NCI-H82 treated with DMSO at 0.1 percent for 48 hours (cell line): ENCODE results near the gene MOAP1.
"Not testable (repeated sequence)": the region's sequence is repeated elsewhere in the genome, so short reads cannot be mapped to it uniquely, and the experiment has no call there.

Experiments used
- DNase-seq: peaks from one replicate; lab custom pipeline; 2025; ENCODE audit not compliant: unreplicated experiment; lab: John Stamatoyannopoulos, UW

The MOAP1 gene, protein sequence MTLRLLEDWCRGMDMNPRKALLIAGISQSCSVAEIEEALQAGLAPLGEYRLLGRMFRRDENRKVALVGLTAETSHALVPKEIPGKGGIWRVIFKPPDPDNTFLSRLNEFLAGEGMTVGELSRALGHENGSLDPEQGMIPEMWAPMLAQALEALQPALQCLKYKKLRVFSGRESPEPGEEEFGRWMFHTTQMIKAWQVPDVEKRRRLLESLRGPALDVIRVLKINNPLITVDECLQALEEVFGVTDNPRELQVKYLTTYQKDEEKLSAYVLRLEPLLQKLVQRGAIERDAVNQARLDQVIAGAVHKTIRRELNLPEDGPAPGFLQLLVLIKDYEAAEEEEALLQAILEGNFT

GRCh38 chr14:93184391-93185348 is at the start of gene MOAP1, which contains the start of gene LYSET:
MOAP1 (minus strand) TSS chr14:93184897; CDS start chr14:93184242, 655 bp downstream.
LYSET (plus strand) TSS chr14:93185317; CDS start chr14:93185406, 89 bp downstream.
- peak; percentile 31 for DNase-seq

DNA sequence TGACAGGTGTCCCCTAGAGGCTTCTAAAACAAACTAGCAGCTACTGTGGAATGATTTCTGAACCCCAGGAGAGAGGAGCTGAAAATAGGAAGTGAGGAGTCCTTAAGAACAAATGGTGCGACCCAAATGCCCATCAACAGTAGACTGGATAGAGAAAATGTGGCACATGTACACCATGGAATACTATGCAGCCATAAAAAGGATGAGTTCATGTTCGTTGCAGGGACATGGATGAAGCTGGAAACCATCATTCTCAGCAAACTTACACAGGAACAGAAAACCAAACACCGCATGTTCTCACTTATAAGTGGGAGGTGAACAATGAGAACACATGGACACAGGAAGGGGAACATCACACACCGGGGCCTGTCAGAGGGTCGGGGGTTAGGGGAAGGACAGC is 48.4 kb upstream of the MOAP1 start:
- DNase-seq, result not testable (repeated sequence)

GRCh38 chr14:93232159-93232558 is 47.5 kb upstream of the MOAP1 start:
- DNase-seq, result no peak

DNA sequence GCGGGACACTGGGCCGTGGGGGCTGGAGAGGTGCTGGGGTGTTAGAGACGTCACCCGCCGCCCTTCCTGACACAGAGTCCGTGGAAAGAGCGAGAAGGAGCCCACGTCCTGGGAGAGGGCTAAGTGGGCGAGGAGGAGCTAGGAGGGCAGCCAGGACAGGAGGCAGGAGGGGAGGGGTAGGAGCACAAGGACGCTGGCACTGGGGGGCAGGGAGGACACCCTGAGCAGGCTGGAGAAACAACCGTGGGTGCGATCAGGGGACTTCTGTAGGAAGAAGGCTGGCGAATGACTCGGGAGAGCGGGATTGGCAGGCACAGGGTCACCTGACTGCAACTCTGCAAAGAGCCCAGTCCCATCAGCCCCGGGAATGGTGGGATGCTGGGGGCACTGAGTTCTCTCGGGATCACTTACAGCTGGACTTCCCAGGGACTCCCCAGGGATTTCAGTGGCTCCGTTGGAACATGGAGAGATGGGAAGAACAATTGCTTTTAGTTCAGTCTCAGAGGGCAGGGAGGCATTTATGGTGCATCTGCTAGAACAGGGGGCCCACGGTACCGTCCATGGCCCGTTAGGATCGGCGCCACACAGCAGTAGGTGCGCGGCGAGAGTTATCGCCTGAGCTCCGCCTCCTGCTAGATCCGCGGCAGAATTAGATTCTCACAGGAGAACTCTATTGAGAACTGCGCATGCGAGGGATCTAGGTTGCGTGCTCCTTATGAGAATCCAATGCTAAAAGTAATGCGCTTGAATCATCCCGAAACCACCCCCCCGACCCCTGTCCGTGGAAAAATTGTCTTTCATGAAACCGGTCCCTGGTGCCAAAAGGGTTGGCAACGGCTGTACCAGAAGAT is 46.7 kb upstream of the MOAP1 start:
- no peak for DNase-seq

GRCh38 chr14:93230539-93230938 is 45.8 kb upstream of the MOAP1 start:
- no peak for DNase-seq

- DNase-seq, result no peak
These were observed 43.9 kb upstream of the MOAP1 start for GRCh38 chr14:93228550-93228949.

GRCh38 chr14:93223565-93223964 is 38.9 kb upstream of the MOAP1 start:
- DNase-seq, result no peak

DNA sequence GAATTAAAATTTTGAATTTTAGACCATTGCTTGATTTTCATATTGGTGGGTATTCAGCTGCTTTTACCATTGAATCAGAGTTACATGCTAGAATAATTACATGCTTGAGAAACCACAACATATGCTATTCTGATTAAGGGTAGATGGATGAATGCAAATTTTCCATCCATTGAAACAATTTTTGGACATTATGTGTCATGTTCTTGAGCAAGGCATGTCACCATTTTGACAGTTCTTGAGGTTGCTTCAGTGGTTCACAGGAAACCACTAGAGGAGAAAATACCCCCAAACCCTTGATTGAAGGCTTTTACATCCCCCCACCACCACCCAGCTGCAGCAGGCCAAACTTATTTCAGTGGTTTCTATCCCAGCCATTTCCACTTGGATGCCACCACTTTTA is 35.8 kb upstream of the MOAP1 start:
- DNase-seq, result no peak

DNA sequence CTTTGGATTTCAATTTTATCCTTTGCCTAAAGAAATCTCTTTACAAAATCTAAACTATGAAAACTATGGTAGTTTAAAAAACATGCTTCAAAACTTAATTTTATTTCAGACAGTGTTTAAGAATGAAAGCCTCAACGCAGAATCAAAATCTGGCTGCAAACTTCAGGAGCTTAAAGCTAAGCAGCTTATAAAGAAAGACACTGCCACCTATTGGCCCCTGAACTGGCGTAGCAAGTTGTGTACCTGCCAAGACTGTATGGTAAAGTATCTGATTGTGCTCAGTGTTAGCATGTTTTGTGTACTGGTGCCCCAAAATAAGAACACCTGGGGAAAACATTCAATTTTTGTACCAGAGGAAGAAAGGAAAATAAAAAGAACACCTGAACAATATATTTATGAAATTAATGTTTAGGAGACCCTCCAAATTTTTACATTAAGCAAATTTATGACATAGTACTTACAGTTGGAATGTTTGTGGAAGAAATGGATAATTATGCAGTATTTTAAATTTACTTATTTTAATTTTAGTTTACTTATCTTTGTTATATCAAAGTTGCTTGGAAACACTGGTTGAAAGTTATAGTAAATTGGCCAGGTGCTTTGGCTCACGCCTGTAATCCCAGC is 34.5 kb upstream of the MOAP1 start:
- DNase-seq, result peak; percentile 8

GRCh38 chr14:93214598-93214997 is 29.9 kb upstream of the MOAP1 start:
- no peak for DNase-seq

GRCh38 chr14:93212432-93212831 is 27.7 kb upstream of the MOAP1 start:
- DNase-seq, result no peak

DNA sequence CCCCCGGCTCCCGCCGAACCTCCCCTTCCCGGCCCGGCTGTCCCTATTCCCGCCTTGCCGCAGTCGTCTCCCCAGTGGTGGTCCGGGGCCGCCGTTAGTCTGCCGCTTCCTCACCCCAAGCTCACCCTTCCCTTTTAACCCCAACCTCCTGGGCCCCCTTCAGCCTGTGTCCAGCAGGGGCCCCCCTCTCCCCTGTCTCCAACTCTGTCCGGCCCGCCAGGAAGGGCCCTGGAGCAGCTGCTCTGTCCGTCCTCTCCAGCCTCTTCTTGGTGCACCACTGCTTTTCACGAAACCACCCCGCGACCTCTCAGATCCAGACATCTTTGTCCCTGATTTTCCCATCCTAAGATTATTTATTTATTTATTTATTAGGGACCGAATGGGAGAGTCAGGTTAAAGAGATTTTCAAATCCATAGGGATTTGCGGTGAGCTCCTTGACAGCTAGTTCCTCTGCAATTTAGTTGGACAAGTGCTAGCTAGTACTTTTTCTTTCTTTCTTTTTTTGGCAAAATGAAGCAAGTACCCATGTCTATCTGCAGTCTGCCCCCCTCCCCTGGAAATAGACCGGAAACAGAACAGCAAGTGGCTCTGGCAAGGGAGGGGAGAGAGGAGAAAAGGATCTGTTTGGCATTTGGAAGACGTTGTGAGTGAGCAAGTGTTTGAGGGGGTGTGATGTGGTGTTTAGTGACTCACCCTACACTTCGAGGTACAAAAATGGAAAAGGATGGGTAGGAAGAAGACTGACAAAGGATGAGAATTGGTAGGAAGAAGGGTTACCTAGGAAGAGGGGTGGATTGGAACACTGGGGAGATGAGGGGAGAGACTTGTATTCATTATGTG is 23.0 kb upstream of the MOAP1 start:
- no peak for DNase-seq

- peak; percentile 83 for DNase-seq
These were observed 22.2 kb upstream of the MOAP1 start, which contains the start of the genes GON7 and UBR7 for GRCh38 chr14:93206793-93207467. GON7 (minus strand) TSS chr14:93207065; CDS start chr14:93207037, 28 bp downstream. UBR7 (plus strand) TSS chr14:93207256; CDS start chr14:93207292, 36 bp downstream.

GRCh38 chr14:93201155-93201704 is 16.5 kb upstream of the MOAP1 start:
- no peak for DNase-seq

DNA sequence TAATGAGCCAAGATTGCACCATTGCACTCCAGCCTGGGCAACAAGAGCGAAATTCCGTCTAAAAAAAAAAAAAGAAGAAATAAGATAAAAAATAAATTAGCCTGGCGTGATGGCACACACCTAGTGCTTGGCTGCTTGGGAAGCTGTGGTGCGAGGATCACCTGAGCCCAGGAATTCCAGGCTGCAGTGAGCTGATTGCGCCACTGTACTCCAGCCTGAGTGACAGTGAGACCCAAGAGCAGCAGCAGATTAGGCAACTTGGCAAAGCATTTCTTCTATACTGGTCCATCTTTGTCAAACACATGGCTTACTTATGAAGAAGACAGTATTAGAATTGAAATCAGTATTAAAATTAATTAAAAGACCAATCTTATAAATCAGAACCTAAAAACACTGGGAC is 15.9 kb upstream of the MOAP1 start:
- no peak for DNase-seq

GRCh38 chr14:93199031-93199430 is 14.3 kb upstream of the MOAP1 start:
- DNase-seq, result peak; percentile 5

DNA sequence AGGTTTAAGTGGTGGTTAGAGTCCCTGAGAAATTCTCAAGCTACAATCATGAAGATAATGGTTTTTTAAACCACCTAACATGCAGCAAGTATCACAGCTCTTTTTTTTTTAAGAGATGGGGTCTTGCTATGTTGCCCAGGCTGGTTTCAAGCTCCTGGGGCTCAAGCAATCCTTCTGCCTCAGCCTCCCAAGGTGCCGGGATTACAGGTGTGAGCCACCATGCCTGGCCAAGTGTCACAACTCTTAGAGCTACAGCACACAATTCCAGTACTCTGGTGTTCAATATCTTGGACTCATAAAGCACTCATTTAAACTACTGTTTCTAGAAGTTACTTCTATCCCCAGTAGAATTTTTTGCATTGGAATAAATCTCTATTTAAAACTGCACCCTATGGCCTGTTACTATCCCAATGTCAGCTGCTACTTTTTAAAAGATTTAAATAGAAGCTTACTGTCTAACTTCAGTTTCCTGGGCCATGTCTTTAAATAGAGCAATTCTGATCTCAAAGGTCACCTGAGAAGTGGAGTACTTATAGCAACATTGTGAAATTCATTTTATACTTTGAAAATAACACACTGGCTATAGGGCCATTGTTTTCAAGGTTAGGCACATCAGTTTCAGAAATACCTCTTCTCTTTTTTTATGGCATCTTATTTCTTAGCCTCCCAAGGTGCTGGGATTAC is 10.8 kb upstream of the MOAP1 start:
- DNase-seq, result no peak

DNA sequence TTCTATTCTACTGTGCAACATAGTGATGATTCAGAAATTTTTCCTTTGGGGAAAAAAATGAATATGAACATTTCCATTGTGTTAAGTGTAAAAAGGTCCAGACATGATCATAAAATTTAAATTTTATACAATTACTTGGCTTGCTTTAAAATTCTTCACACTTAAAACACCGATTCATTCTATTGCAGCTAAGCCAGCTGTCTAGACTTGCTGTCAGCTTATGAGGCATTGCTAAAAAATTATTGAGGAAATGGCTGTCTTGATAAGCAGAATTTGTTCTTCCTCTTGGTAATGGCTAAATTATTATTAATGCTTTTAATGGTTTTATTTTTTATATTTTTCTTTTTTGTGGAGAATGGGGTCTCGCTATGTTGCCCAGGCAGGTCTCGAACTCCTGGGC is 2.3 kb upstream of the MOAP1 start:
- no peak for DNase-seq
